ENCODE data around the gene SLC17A7. TPM values are rescaled to one million over a fixed set of nuclear protein-coding genes. Genes with fewer than 3 reads are reported as not detected.

The SLC17A7 gene
- total and polyA plus RNA-seq, 2 donors (not counting 1 experiment from before 2014, with no cell fraction given): 0.08 to 0.33 TPM

DNA sequence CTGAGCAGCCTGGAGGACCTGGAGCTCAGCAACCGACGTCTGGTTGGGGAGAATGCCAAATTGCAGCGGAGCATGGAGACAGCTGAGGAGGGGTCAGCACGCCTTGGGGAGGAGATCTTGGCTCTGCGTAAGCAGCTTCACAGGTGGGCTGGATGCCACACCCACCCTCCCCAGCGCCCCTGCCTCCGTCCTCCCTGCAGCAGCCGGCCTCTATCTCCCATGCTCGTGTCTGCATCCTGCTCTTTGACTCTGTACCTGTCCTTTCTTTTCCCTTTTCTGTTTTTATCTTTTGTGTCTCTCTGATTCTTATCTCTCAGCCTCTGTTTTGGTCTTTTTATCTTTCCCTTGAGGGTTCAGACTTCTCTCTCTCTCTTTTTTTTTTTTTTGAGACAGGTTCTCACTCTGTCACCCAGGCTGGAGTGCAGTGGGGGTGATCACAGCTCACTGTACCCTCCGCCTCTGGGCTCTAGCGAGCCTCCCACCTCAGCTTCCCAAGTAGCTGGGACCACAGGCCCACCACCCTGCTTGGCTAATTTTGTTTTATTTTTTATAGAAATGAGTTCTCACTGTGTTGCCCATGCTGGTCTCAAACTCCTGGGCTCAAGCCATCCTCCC lies 43.2 kb downstream of the SLC17A7 start:
- peaks cover 6% of the 10 kb centered on the region for H3K27me3 ChIP-seq (ENCODE audit: control insufficient read depth, insufficient read depth, low read length)
- TF ChIP-seq, protein P1, sequence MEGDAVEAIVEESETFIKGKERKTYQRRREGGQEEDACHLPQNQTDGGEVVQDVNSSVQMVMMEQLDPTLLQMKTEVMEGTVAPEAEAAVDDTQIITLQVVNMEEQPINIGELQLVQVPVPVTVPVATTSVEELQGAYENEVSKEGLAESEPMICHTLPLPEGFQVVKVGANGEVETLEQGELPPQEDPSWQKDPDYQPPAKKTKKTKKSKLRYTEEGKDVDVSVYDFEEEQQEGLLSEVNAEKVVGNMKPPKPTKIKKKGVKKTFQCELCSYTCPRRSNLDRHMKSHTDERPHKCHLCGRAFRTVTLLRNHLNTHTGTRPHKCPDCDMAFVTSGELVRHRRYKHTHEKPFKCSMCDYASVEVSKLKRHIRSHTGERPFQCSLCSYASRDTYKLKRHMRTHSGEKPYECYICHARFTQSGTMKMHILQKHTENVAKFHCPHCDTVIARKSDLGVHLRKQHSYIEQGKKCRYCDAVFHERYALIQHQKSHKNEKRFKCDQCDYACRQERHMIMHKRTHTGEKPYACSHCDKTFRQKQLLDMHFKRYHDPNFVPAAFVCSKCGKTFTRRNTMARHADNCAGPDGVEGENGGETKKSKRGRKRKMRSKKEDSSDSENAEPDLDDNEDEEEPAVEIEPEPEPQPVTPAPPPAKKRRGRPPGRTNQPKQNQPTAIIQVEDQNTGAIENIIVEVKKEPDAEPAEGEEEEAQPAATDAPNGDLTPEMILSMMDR (conservative IDR thresholded peaks at IDR 0.05 in 1 of 2, IDR thresholded peaks at IDR 0.05 in 1 of 2; ENCODE audit: low read depth in 1 of 2, low read length in 2 of 2): no peak
- no peak for TF ChIP-seq EZH2 (IDR thresholded peaks at IDR 0.05; ENCODE audit: low read length, missing control alignments)

DNA sequence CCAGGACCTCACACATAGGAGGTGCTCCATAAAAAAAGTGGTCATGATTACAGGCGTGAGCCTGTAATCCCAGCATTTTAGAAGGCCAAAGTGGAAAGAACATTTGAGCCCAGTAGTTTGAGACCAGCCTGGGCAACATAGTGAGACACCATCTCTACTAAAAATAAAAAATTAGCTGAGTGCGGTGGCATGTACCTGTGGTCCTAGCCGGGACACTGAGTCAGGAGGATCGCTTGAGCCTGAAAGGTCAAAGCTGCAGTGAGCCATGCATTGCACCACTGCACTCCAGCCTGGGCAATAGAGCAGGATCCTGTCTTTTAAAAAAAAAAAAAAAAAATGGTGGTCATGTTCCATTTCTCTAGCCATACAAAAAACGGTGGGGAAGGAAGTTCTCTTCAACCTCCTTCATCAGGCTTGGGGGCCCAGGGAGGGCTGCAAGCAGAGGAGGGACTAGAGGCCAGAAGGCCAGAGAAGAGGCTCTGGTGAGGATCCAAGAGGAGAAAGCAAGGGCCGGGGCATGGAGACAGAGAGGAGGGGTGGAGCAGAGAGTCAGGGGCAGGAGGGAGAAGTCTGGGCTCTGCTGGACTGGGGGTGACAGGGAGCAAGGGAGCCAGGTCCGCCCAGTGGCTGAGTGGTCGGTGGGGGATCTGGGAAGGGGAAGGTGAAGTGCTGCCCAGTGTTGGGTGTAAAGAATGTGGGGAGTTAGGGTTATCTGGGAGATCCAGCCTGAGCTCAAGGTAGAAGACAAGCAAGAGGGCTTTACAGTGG lies 44.4 kb downstream of the SLC17A7 start:
- no peak overlapping the region for H3K4me3 ChIP-seq (replicated peaks in 1 of 4; ENCODE audit: control extremely low read depth in 1 of 4, insufficient read depth in 1 of 4, low read depth in 3 of 4, low read length in 4 of 4)
- no peaks in the 10 kb centered on the region for H3K79me2 ChIP-seq (ENCODE audit: control insufficient read depth, insufficient read depth, low read length)
- H3K4me1 ChIP-seq (ENCODE audit: control insufficient read depth, extremely low read depth, insufficient read depth, low read length): no peaks in the 10 kb centered on the region
- no peak for DNase-seq (ENCODE audit: low read depth in 2 of 2)
- no peak overlapping the region for H3K27ac ChIP-seq (ENCODE audit: insufficient read depth, low read length)
- H3K36me3 ChIP-seq (ENCODE audit: control insufficient read depth, insufficient read depth, low read length): no peaks in the 10 kb centered on the region
- no peak overlapping the region for H3K4me2 ChIP-seq (ENCODE audit: extremely low read depth, insufficient read depth, low read length)
- H3K9ac ChIP-seq (ENCODE audit: insufficient read depth, low read length): no peak overlapping the region
- no peak for TF ChIP-seq EZH2 (IDR thresholded peaks at IDR 0.05; ENCODE audit: low read length, missing control alignments)
- TF ChIP-seq, protein P1 (conservative IDR thresholded peaks at IDR 0.05 in 1 of 2, IDR thresholded peaks at IDR 0.05 in 1 of 2; ENCODE audit: low read depth in 1 of 2, low read length in 2 of 2): no peak
- H3K9me3 ChIP-seq (ENCODE audit: control insufficient read depth, insufficient read depth, low read depth, low read length): no peaks in the 10 kb centered on the region
- H4K20me1 ChIP-seq (ENCODE audit: control insufficient read depth, extremely low read depth, insufficient read depth, low read length): no peaks in the 10 kb centered on the region
- peaks cover 8% of the 10 kb centered on the region for H3K27me3 ChIP-seq (ENCODE audit: control insufficient read depth, insufficient read depth, low read length)
- H2AFZ ChIP-seq (ENCODE audit: low read length): no peak overlapping the region

More for the DNA sequence above, 43.2 kb downstream of the SLC17A7 start:
- Histone ChIP-seq H3K4me3 (replicated peaks in 1 of 4; ENCODE audit: control extremely low read depth in 1 of 4, insufficient read depth in 1 of 4, low read depth in 3 of 4, low read length in 4 of 4) (no peak overlapping the region), H3K36me3 (ENCODE audit: control insufficient read depth, insufficient read depth, low read length) (no peaks in the 10 kb centered on the region), H3K9me3 (ENCODE audit: control insufficient read depth, insufficient read depth, low read depth, low read length) (no peaks in the 10 kb centered on the region), H2AFZ (ENCODE audit: low read length) (no peak overlapping the region), H4K20me1 (ENCODE audit: control insufficient read depth, extremely low read depth, insufficient read depth, low read length) (no peaks in the 10 kb centered on the region), H3K4me1 (ENCODE audit: control insufficient read depth, extremely low read depth, insufficient read depth, low read length) (no peaks in the 10 kb centered on the region), H3K9ac (ENCODE audit: insufficient read depth, low read length) (no peak overlapping the region), H3K79me2 (ENCODE audit: control insufficient read depth, insufficient read depth, low read length) (no peaks in the 10 kb centered on the region), H3K27ac (ENCODE audit: insufficient read depth, low read length) (no peak overlapping the region), H3K4me2 (ENCODE audit: extremely low read depth, insufficient read depth, low read length) (no peak overlapping the region)
- DNase-seq (ENCODE audit: low read depth in 2 of 2): no peak

DNA sequence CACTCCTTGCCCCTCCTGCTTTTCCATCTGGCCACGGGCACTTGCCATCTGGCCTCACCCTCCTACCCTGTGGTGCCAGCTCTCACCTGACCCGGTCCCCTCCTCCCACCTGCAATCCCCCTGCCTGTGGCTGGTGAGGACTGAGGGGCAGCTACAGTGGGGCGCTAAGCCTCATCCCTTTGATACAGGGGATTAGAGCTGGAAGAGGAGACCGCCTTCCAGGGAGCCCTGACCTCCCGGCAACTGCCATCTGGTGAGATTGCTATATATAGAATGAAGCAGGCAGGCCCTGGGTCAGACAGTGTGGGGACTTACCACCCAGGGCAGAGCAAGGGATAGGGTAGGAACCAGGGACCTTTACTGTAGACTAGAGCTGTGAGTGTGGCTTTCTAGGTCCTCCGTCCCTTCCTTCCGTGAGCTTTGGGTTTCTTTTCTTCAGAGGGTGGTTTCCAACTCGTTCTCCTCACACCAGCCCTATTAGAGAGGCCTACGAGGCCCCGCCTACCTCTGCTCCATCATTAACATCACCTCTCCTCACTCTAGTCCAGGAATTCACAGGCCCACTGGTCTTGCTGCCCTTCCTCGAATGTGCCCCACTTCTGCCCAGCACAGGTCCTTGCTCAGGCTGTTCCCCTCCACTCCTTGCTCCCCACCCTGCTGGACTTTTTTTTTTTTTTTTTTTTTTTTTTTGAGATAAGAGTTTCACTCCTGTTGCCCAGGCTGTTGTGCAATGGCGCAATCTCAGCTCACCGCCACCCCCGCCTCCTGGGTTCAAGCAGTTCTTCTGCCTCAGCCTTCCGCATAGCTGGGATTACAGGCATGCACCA lies 45.5 kb downstream of the SLC17A7 start:
- TF ChIP-seq, protein P1 (conservative IDR thresholded peaks at IDR 0.05 in 1 of 2, IDR thresholded peaks at IDR 0.05 in 1 of 2; ENCODE audit: low read depth in 1 of 2, low read length in 2 of 2): no peak
- TF ChIP-seq EZH2 (IDR thresholded peaks at IDR 0.05; ENCODE audit: low read length, missing control alignments): no peak

More for the DNA sequence above, 45.5 kb downstream of the SLC17A7 start:
- Histone ChIP-seq H3K27me3 (ENCODE audit: control insufficient read depth, insufficient read depth, low read length) (peaks cover 12% of the 10 kb centered on the region), H3K4me2 (ENCODE audit: extremely low read depth, insufficient read depth, low read length) (no peak overlapping the region), H3K9ac (ENCODE audit: insufficient read depth, low read length) (no peak overlapping the region), H4K20me1 (ENCODE audit: control insufficient read depth, extremely low read depth, insufficient read depth, low read length) (no peaks in the 10 kb centered on the region), H3K4me1 (ENCODE audit: control insufficient read depth, extremely low read depth, insufficient read depth, low read length) (no peaks in the 10 kb centered on the region), H3K79me2 (ENCODE audit: control insufficient read depth, insufficient read depth, low read length) (no peaks in the 10 kb centered on the region), H3K9me3 (ENCODE audit: control insufficient read depth, insufficient read depth, low read depth, low read length) (no peaks in the 10 kb centered on the region), H2AFZ (ENCODE audit: low read length) (no peak overlapping the region), H3K36me3 (ENCODE audit: control insufficient read depth, insufficient read depth, low read length) (no peaks in the 10 kb centered on the region), H3K27ac (ENCODE audit: insufficient read depth, low read length) (no peak overlapping the region), H3K4me3 (replicated peaks in 1 of 4; ENCODE audit: control extremely low read depth in 1 of 4, insufficient read depth in 1 of 4, low read depth in 3 of 4, low read length in 4 of 4) (no peak overlapping the region)
- DNase-seq (ENCODE audit: low read depth in 2 of 2): no peak

Data from fibroblast of lung (primary cell).